H1 (cell line): ENCODE measurements around the gene KIR2DL3. TPM values are rescaled to one million over a fixed set of nuclear protein-coding genes. Genes with fewer than 3 reads are reported as not detected.
"Not testable (repeated sequence)": the region's sequence is repeated elsewhere in the genome, so short reads cannot be mapped to it uniquely, and the experiment has no call there.

Experiments used
- CTCF ChIA-PET: fragments of 300-600 bp; sonication (Branson Sonifier 250); formaldehyde crosslinking; loops from one replicate; lab custom pipeline; 2021; ENCODE audit not compliant: partially characterized antibody; lab: Charles Lee
- POLR2A ChIA-PET: fragments of 300-600 bp; sonication (Branson Sonifier 250); formaldehyde crosslinking; loops from one replicate; lab custom pipeline; 2021; ENCODE audit warnings: inconsistent platforms; ENCODE audit not compliant: partially characterized antibody; lab: Charles Lee
- DNase-seq, 2 experiments: peaks; one replicate each; pipeline versions ENCODE4 v3.0.0 to v3.0.0-alpha.2; 2010 to 2022; ENCODE audit warnings: low spot score in 2 of 2, low read depth in 1 of 2, mixed read lengths in 1 of 2
- FAIRE-seq: peaks from 2 replicates; lab custom pipeline; 2011; peaks lifted over from hg19 to GRCh38; lab: Jason Lieb, UNC
- H2AFZ ChIP-seq: 2 replicates; pipeline ENCODE4 v1.8.1; 2012; ENCODE audit warnings: low read length, inconsistent platforms
- H2AK5ac ChIP-seq: 2 replicates; pipeline ENCODE4 v1.6.1; 2013; ENCODE audit warnings: low read depth, low read length
- H2BK120ac ChIP-seq: replicated peaks from 2 replicates; pipeline ENCODE3; 2013; ENCODE audit warnings: low read depth, low read length, inconsistent platforms
- H2BK12ac ChIP-seq: 2 replicates; pipeline ENCODE4 v1.6.1; 2013; ENCODE audit warnings: low read depth, low read length
- H2BK15ac ChIP-seq: 2 replicates; pipeline ENCODE4 v1.6.1; 2013; ENCODE audit warnings: low read length
- H2BK20ac ChIP-seq: 2 replicates; pipeline ENCODE4 v1.6.1; 2013; ENCODE audit warnings: low read length
- H2BK5ac ChIP-seq: 2 replicates; pipeline ENCODE4 v1.6.1; 2013; ENCODE audit warnings: low read depth, low read length
- H3K14ac ChIP-seq: 2 replicates; pipeline ENCODE4 v1.6.1; 2013; ENCODE audit warnings: inconsistent platforms; ENCODE audit not compliant: insufficient read length
- H3K18ac ChIP-seq: 2 replicates; pipeline ENCODE4 v1.6.1; 2013; ENCODE audit warnings: low read length; ENCODE audit errors: extremely low read depth
- H3K23ac ChIP-seq: 2 replicates; pipeline ENCODE4 v1.6.1; 2013; ENCODE audit warnings: inconsistent platforms; ENCODE audit not compliant: insufficient read length
- H3K23me2 ChIP-seq: 2 replicates; pipeline ENCODE4 v1.6.1; 2013; ENCODE audit warnings: low read depth, low read length
- H3K27ac ChIP-seq: 2 replicates; pipeline ENCODE4 v1.6.1; 2011; ENCODE audit warnings: low read depth, low read length, inconsistent platforms
- H3K27me3 ChIP-seq, 4 experiments: replicated peaks in 1 of 4; 1 replicate in 1 of 4; 2 replicates in 3 of 4; pipeline versions ENCODE4 v1.6.1 to v1.8.1; 2011 to 2013; ENCODE audit warnings: low read length in 3 of 4, mild to moderate bottlenecking in 3 of 4, inconsistent platforms in 2 of 4, mixed read lengths in 2 of 4, moderate library complexity in 1 of 4; ENCODE audit not compliant: control insufficient read depth in 3 of 4, insufficient read depth in 3 of 4; ENCODE audit errors: extremely low read depth in 1 of 4
- H3K36me3 ChIP-seq, 4 experiments: 2 replicates each; pipeline versions ENCODE4 v1.6.1 to v1.8.1; 2011 to 2013; ENCODE audit warnings: mild to moderate bottlenecking in 4 of 4, low read length in 3 of 4, moderate library complexity in 2 of 4, control low read depth in 1 of 4, inconsistent platforms in 1 of 4; ENCODE audit not compliant: insufficient read depth in 4 of 4, control insufficient read depth in 2 of 4
- H3K4ac ChIP-seq: replicated peaks from 2 replicates; pipeline ENCODE3; 2013; ENCODE audit warnings: low read length, low read depth, mixed read lengths, inconsistent platforms; ENCODE audit not compliant: insufficient read length
- H3K4me1 ChIP-seq, 4 experiments: replicated peaks in 1 of 4; 1 replicate in 1 of 4; 2 replicates in 3 of 4; pipeline versions ENCODE4 v1.6.1 to v1.8.1; 2011 to 2013; ENCODE audit warnings: low read length in 3 of 4, inconsistent platforms in 2 of 4, mixed read lengths in 1 of 4; ENCODE audit not compliant: insufficient read depth in 4 of 4, control insufficient read depth in 3 of 4
- H3K4me2 ChIP-seq, 2 experiments: 2 replicates each; pipeline versions ENCODE4 v1.6.1 to v1.8.1; 2011 to 2013; ENCODE audit warnings: low read depth in 2 of 2, low read length in 2 of 2, control low read depth in 1 of 2, inconsistent platforms in 1 of 2, mild to moderate bottlenecking in 1 of 2; ENCODE audit not compliant: insufficient read depth in 1 of 2
- H3K4me3 ChIP-seq, 4 experiments: fragments of 200-600, 300-600 bp in 1 of 4; sonication (generic), shearing (Covaris generic), sonication (Bioruptor Twin) in 1 of 4; 2 replicates each; pipeline versions ENCODE4 v1.5.1 to v1.8.1; 2011 to 2016; ENCODE audit warnings: low read length in 4 of 4, low read depth in 3 of 4, control low read depth in 2 of 4, inconsistent platforms in 2 of 4, mild to moderate bottlenecking in 2 of 4, mixed read lengths in 1 of 4, moderate library complexity in 1 of 4; ENCODE audit not compliant: insufficient read depth in 2 of 4; ENCODE audit errors: extremely low read depth in 1 of 4
- H3K56ac ChIP-seq: replicated peaks from 2 replicates; pipeline ENCODE3; 2013; ENCODE audit warnings: low read depth, mild to moderate bottlenecking, mixed read lengths, low read length, inconsistent platforms; ENCODE audit not compliant: insufficient read length
- H3K79me1 ChIP-seq: 2 replicates; pipeline ENCODE4 v1.6.1; 2013; ENCODE audit warnings: low read depth, low read length, control low read depth
- H3K79me2 ChIP-seq, 2 experiments: 2 replicates each; pipeline versions ENCODE4 v1.6.1 to v1.8.1; 2012 to 2013; ENCODE audit warnings: low read length in 2 of 2, mild to moderate bottlenecking in 2 of 2, inconsistent platforms in 1 of 2; ENCODE audit not compliant: insufficient read depth in 2 of 2, control insufficient read depth in 1 of 2
- H3K9ac ChIP-seq, 4 experiments: replicated peaks in 1 of 4; 1 replicate in 1 of 4; 2 replicates in 3 of 4; pipeline versions ENCODE4 v1.6.1 to v1.8.1; 2011 to 2013; ENCODE audit warnings: low read depth in 3 of 4, low read length in 3 of 4, control low read depth in 2 of 4, mild to moderate bottlenecking in 2 of 4, moderate library complexity in 2 of 4, inconsistent platforms in 1 of 4; ENCODE audit errors: extremely low read depth in 1 of 4
- H3K9me3 ChIP-seq, 2 experiments: 2 replicates each; pipeline versions ENCODE4 v1.6.1 to v1.8.1; 2012 to 2013; ENCODE audit warnings: mild to moderate bottlenecking in 2 of 2, moderate library complexity in 2 of 2, control low read depth in 1 of 2, inconsistent platforms in 1 of 2, low read depth in 1 of 2, low read length in 1 of 2, mixed read lengths in 1 of 2; ENCODE audit not compliant: insufficient read depth in 2 of 2
- H4K20me1 ChIP-seq, 2 experiments: replicated peaks in 1 of 2; 2 replicates each; pipeline versions ENCODE3 to v1.8.1; 2011 to 2013; ENCODE audit warnings: inconsistent platforms in 2 of 2, low read length in 2 of 2, mild to moderate bottlenecking in 1 of 2; ENCODE audit not compliant: insufficient read depth in 2 of 2, control insufficient read depth in 1 of 2
- H4K5ac ChIP-seq: 2 replicates; pipeline ENCODE4 v1.6.1; 2013; ENCODE audit warnings: low read length, low read depth, mixed read lengths, inconsistent platforms; ENCODE audit not compliant: insufficient read length
- H4K8ac ChIP-seq: 2 replicates; pipeline ENCODE4 v1.8.0; 2013; ENCODE audit warnings: mild to moderate bottlenecking, moderate library complexity, low read length, inconsistent platforms; ENCODE audit not compliant: insufficient read depth; ENCODE audit errors: extremely low read depth
- H4K91ac ChIP-seq: replicated peaks from 2 replicates; pipeline ENCODE3; 2013; ENCODE audit warnings: low read length, mixed read lengths, inconsistent platforms; ENCODE audit not compliant: insufficient read length
- WGBS, 2 experiments: shearing (Covaris generic) in 1 of 2; methylation state at CpG; one replicate each; pipeline versions ENCODE4 v1.1.6 to v1.1.7; 2013 to 2015; ENCODE audit warnings: low lambda C conversion rate in 2 of 2, mixed read lengths in 2 of 2, inconsistent platforms in 1 of 2, low coverage in 1 of 2, missing lambda C conversion rate in 1 of 2; ENCODE audit not compliant: insufficient replicate concordance in 2 of 2, insufficient coverage in 1 of 2, insufficient read length in 1 of 2; ENCODE audit errors: extremely low coverage in 1 of 2, missing lambda C conversion rate in 1 of 2; 5-methylcytosine and 5-hydroxymethylcytosine counted together
- polyA plus RNA-seq, 7 experiments: library from polyadenylated mRNA; depleted of rRNA in 3 of 7; stranded (reverse) in 5 of 7; unstranded in 2 of 7; fragments of >200 nt in 5 of 7; fragments of 200-250 nt in 2 of 7; gene quantifications; 1 replicate in 5 of 7; 2 replicates in 1 of 7; 4 replicates in 1 of 7; pipeline versions ENCODE4 v1.2.1 to v1.2.3, GENCODE V29; 2011 to 2013; ENCODE audit warnings: missing spikeins in 2 of 7, mixed read lengths in 2 of 7
- total RNA-seq: library from RNA; stranded (reverse); fragmentation: NEBNext Ultra II Directional; extraction: Animal tissue kit (Norgen Biotek cat#: 25700); gene quantifications from 2 replicates; pipeline ENCODE4 v1.2.1, GENCODE V29; 2021

Gene KIR2DL3
- total and polyA plus RNA-seq, 2 of the 8 experiments (the other 6 are each of a cell fraction or from before 2014, with no cell fraction given), result not detected

DNA sequence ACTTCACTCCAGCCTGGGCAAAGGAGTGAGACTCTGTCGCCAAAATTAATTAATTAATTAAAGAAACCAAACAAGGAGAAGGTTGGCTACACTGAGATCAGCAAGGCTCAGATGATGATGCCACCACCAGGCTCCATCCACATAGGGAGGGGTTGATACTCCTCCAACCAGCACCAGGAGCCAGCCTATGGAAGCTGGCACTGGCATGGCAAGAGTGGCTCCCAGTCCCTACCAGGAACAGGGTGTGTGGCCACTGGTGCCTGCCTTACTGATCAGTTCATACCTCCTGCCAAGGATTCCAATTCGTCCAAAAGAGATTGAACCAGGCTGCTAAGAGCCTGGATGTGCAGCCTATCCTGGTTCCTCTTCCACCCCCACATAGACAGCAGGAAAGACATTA is 34.4 kb downstream of the KIR2DL3 start:
- H4K8ac ChIP-seq, H3K36me3 ChIP-seq, H2AK5ac ChIP-seq, H3K18ac ChIP-seq, H2BK5ac ChIP-seq, H3K27me3 ChIP-seq, H2BK20ac ChIP-seq, H3K23ac ChIP-seq, H4K5ac ChIP-seq, H2BK120ac ChIP-seq, H3K4me3 ChIP-seq, H3K4me1 ChIP-seq, H3K27ac ChIP-seq, H3K56ac ChIP-seq, DNase-seq, H3K23me2 ChIP-seq, H4K91ac ChIP-seq, H2BK12ac ChIP-seq, H3K9ac ChIP-seq, H3K4ac ChIP-seq, H3K4me2 ChIP-seq, FAIRE-seq, H3K79me1 ChIP-seq, H3K79me2 ChIP-seq, H2AFZ ChIP-seq, H4K20me1 ChIP-seq, CTCF ChIA-PET, H3K14ac ChIP-seq, POLR2A ChIA-PET, H2BK15ac ChIP-seq: not testable (repeated sequence)
- 25% methylated on average over 2 of the region's 2 CpGs; no CpG with 5 or more reads in 1 of the 2 experiments for WGBS, 2 experiments
- peaks cover 37 to 57% of the 10 kb centered on the region in 2 experiments for H3K9me3 ChIP-seq

GRCh38 chr19:54775095-54775815 is 36.9 kb downstream of the KIR2DL3 start:
- H3K79me2 ChIP-seq, H3K27me3 ChIP-seq, FAIRE-seq, H3K4me1 ChIP-seq, H2BK20ac ChIP-seq, H3K4ac ChIP-seq, H4K20me1 ChIP-seq, H3K4me3 ChIP-seq, POLR2A ChIA-PET, CTCF ChIA-PET, H3K27ac ChIP-seq, H3K23ac ChIP-seq, H4K5ac ChIP-seq, H2BK12ac ChIP-seq, H2BK5ac ChIP-seq, H3K14ac ChIP-seq, H3K18ac ChIP-seq, H3K36me3 ChIP-seq, H3K9ac ChIP-seq, DNase-seq, H3K4me2 ChIP-seq, H2AK5ac ChIP-seq, H3K79me1 ChIP-seq, H4K8ac ChIP-seq, H4K91ac ChIP-seq, H3K56ac ChIP-seq, H2AFZ ChIP-seq, H2BK120ac ChIP-seq, H3K23me2 ChIP-seq, H2BK15ac ChIP-seq: not testable (repeated sequence)
- WGBS, 2 experiments, result 65% methylated on average over 7 of the region's 12 CpGs; no CpG with 5 or more reads in 1 of the 2 experiments
- H3K9me3 ChIP-seq, result peaks cover 29 to 57% of the 10 kb centered on the region in 2 experiments
